Mesenteric fat pad (tissue), 1 donor: ENCODE results near the gene SPRED2. TPM values are rescaled to one million over a fixed set of nuclear protein-coding genes. Genes with fewer than 3 reads are reported as not detected.
A peak's percentile ranks its signal among the peaks of the same experiment; 100 is the strongest.

ENCODE experiments used
- DNase-seq: peaks from one replicate; pipeline ENCODE4 v3.0.0-alpha.2; 2020; ENCODE audit warnings: low spot score
- long read RNA-seq: library from polyadenylated mRNA; unstranded; transcript quantifications from one replicate; pipeline ENCODE4 v2.0.0, GENCODE V29; 2020
- total RNA-seq: library from RNA; stranded (reverse); fragmentation: NEBNext Ultra II Directional; extraction: Animal tissue kit (Norgen Biotek cat#: 25700); gene quantifications from one replicate; pipeline ENCODE4 v1.2.1, GENCODE V29; 2021
- donor health status: DM: yes; HTN: yes; CAD: no.

SPRED2 gene, protein sequence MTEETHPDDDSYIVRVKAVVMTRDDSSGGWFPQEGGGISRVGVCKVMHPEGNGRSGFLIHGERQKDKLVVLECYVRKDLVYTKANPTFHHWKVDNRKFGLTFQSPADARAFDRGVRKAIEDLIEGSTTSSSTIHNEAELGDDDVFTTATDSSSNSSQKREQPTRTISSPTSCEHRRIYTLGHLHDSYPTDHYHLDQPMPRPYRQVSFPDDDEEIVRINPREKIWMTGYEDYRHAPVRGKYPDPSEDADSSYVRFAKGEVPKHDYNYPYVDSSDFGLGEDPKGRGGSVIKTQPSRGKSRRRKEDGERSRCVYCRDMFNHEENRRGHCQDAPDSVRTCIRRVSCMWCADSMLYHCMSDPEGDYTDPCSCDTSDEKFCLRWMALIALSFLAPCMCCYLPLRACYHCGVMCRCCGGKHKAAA
- 48.7 TPM for total RNA-seq
- long read RNA-seq, partial matches to known transcripts = 0 of 42 reads
- long read RNA-seq, other reads (novel, unspliced or antisense) = 42 of 42 reads

DNA sequence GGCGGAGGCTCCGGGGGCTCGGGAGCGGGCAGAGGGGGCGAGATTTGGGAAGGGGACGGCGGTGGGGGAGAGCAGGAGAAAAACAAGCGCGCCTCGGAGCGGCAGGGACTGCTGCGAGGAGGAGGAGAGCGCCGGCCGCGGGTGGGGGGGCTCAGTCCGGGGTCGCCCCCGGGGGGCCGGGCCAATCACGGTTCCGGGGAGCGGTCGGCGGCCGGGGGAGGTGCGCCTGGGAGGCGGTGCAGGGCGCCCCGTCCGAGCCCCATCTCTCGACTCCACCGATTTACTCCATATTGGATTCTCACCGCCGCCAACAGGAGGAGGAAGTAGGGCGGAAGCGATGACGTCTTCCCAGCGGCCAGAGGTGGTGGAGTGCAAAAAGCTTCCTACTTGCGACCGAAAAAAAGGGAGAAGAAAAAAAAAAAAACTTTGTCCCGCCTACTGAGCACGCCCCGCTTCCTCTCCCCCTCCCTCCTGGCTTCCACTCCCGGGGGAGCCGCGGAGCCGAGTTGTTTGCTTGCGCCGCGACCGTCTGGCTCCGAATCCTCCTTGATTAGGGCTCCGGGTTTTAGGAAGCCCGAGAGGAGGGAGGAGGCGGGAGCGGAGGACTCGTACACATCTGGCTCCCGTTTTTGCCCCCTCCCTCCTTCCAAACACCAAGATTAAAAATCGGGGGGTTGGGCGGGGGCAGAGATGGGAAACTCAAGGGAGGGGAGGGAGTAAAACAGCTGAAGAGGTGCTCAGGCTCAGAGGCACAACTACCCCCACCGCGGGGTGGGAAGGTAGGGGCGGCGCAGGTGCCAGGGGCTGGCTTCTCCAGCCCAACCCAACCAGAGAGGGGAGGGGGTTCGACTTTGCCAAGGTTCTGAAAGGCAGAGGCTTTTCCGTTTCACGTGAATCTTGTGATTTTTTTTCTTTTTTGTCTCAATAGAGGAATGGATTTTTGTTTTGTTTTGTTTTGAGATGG lies at the start of gene SPRED2:
Gene SPRED2, minus strand, starts transcription at position 373 of the 964 bp plus-strand sequence. CDS start 612 bp downstream, outside the sequence.
- DNase-seq = peak; percentile 96

DNA sequence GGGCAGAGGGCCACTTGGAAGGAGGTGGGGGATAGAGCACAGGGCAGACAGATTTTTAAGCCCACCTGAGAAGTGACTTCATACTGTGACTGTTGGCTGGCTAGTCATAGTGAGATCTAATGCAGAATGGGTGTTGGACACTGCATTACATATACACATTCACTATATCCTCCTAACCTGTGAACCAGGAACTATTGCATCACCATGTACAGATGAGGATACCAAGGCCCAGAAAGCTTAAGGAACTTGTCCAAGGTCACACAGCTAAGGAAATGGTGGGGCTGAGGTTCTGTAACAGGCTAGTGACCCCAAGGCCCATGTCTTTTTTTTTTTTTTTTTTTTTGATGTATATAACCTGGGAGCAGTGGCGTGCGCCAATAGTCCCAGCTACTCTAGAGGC lies 49.6 kb upstream of the SPRED2 start:
- no peak for DNase-seq

DNA sequence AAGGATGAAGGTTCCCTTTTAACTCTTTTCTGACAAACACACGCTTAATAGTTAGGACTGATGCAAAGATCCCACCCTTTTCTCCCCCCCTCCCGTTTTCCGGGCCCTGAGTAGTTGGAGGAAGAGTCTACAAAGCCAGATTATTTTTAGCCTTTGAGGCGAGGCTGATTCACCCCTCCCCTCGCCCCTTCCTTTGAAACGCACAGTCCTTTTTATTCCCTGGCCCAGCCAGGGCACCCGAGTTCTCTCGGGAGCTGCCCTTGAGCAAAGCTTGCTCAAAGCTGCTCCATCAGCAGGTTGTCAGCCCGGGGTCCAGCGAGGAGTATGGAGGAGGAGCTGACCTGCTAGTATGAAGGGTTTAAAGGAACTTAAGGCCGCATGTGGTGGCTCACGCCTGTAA lies 47.1 kb upstream of the SPRED2 start:
- DNase-seq = no peak

DNA sequence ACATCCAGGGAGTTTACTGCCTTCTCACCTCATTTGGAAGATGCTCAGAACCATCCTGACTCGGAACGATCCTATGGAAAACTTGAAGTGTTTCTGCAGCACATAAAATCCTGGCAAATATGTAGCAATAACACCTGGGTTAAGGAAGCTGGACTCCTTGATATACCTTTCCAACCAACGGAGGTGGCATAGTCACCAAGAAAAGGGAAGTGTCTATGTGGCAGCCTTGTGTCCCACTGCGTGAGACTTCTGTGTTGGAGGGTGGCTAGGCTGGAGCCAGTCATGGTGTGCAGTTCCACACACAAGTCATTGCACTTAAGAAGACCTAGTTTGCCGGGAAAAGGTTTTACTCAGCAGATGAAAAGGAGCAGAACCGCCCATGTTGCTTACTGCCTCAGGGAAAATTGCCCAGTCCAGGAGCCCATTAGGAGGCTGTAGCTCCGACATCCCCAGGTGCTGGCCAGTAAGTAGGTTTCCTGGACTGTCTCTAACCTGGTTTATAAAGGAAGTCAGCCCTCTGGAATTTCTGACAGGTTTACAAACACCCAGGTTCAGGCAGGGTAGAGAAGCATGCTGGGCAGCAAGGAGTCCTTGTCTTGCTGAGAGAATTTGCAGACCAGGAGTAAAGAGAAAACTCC lies 46.2 kb upstream of the SPRED2 start:
- DNase-seq = no peak

DNA sequence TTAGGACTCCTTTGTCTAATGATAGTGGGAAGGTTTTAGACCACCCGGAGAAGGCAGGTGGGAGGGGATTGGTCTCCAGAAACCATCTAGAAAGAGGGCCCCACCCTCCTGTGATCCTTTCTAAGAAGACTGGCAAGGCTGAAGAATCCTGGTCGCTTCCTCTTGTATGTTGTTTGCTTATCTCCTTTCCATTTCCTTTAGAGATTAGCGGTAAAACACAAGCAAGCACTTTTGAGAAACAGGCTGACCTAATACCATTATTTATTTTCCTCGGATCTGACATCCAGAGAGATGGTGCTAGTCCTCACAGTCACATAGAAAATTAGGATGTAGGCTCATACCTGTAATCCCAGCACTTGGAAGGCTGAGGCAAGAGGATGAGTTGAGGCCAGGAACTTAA lies 45.2 kb upstream of the SPRED2 start:
- DNase-seq = no peak

DNA sequence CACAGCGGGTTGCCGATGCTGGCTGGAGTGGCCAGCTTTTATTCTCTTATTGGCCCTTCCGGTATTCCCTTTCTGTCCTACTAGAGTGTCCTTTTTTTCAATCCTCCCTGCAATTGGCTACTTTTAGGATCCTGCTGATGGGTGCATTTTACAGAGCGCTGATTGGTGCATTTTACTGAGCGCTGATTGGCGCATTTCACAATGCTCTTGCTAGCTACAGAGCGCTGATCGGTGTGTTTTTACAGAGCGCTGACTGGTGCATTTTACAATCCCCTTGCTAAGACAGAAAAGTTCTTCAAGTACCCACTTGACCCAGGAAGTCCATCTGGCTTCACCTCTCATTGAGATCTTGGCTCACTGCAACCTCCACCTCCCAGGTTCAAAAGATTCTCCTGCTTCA lies 44.4 kb upstream of the SPRED2 start:
- DNase-seq = no peak

DNA sequence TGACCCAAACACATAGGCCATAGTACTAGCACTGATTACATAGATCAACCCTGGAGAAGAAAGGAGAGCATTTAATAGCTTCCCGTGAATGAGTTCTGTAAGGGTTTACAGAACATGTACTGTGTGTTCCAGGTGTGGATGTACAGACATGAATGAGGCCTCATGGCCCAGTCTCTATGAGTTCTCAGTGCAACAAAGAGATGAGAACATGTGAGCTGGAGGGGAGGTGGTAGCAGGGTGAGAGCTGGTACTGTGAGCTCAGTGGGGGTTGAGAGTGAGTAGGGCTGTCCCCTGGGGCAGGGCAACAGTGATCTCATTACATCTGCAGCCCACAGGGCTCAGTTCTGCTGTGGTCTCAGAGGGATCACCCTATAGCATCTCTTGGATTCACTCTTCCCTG lies 42.6 kb upstream of the SPRED2 start:
- no peak for DNase-seq

DNA sequence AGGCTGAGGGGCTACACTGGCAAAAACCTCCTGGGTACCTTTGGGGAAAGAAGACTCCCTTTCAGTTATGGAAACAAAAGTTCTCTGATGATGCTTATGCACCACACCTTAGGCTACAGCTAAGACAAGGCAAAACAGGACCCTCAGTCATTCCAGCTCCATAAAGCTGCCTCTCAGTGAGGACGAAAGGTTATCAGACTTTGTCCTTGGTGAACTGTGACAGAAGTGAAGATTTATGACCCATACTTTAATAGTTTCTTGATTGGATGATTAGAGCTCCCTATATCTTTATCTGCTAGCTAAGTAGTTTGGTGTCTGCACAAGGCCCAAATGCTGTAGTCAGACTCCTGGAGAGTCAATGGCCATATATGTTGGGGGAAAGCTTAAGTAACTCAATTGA lies 40.6 kb upstream of the SPRED2 start:
- DNase-seq = no peak

DNA sequence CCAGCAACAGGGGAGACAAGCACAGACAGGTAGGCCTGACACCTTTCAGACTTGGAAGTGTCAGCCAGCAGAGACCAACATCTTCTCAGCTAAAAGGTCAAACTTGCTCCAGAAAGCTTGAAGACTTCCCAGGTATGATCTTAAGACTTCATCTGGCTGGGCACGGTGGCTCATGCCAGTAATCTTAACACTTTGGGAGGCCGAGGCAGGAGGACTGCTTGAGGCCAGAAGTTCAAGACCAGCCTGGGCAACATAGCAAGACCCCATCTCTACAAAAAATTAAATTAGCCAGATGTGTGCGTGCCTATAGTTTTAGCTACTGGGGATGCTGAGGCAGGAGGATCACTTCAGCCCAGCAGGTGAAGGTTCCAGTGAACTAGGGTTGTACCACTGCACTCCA lies 39.0 kb upstream of the SPRED2 start:
- DNase-seq = no peak

DNA sequence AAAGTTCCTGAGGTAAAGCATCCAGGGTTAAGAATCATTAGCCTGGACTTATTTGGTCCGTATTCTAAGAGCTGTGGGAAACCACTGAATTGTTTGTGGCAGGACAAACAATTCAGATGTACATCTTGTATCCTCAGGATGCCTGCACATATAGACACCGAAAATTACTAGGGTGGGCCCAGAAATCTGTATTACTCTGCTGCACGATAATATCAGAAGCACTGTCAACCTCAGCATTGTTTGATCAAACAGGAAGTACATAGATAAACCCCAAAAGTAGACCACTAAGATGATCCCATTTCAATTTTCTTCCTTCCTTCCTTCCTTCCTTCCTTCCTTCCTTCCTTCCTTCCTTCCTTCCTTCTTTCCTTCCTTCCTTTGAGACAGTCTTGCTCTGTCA lies 34.2 kb upstream of the SPRED2 start:
- DNase-seq = no peak

DNA sequence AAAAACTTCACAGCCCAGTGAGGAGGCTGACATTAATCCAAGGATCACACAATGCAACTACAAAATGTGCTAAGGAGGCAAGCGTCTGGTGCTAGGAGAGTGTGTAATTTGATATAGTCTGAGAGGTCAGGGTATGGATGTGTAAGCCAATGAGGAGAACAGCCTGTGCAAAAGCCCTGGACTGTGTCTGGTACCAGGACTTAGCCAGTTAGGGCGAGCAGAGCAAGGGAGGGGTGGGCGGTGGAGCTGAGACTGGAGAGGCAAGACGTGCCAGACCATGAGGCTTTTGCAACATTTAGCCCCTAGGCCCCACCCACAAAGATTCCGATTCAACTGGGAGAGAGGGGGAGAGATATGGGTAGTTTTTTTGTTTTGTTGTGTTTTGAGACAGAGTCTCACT lies 33.5 kb upstream of the SPRED2 start:
- no peak for DNase-seq

DNA sequence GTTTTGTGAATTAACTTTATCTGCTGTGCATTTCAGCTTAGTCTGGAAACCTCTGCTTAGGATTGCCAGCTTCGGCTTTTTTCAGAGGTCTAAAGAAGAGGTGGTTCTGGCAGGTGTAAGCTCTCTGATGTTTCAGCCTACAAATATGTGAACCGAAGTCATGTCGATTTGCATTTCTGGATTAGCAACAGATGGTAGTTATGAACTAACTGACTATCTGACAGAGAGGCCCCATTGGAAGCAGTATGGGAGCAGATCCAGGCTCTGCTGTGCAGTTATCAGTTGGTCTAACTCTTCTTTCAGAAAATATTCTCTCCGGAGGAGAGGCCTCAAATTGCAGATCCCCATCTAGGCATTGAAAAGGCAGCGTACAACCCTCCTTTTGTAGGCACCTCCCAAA lies 32.7 kb upstream of the SPRED2 start:
- DNase-seq = no peak

DNA sequence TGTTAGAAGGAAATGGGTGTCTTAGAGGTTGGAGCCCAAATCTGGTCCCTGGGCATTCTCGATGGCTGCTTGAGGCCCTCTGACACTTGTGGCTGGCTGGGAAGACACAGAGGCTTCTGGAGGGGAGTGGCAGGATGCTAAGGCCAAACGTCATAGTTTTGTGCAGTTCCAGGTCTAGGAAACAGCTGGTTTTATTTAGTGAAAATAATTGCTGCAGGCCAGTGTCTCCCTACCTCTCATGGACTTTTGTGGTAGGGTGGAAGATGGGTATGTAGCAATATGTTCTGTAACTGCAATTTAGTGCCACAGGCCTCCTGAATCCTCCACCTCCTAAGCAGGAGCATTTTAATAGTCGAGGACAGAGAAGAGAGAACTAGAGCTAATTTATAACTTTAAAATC lies 32.2 kb upstream of the SPRED2 start:
- no peak for DNase-seq

DNA sequence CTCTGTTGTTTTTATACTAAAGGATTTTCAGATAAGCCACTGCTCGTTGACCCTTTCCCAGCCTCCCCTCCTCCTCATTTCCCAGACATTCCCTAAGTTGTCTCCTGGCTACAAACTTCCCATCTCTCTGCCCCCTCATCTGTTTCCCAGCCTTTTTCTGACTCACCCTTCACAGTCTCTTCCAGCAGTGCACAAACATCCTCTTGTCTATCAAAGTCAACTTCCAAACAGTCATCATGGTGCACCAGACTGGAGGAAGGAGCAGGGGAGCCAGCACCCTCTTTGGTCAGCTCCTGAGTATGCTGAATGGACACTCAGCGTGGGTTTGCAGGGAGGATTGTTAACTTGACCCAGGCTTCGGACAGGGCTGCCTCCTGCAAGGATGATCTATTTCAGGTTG lies 26.6 kb upstream of the SPRED2 start:
- no peak for DNase-seq

DNA sequence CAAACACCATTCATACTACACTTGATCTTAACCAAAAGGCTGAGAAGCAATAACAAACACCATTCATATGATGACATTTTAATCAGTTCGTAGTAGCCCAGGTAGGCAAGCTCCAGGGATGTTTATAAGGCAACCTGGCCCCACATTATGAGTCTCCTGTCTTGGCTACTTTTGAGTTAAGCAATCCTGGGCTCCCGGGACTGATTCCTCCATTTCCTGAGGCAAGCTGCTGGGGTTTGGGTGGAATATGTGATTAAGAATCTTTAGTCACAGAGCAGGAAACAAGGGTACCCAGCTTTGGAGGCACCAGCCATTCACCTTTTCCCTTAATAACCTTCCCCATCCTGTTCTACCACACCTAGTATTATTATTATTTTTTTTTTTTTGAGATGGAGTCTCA lies 24.5 kb upstream of the SPRED2 start:
- no peak for DNase-seq

DNA sequence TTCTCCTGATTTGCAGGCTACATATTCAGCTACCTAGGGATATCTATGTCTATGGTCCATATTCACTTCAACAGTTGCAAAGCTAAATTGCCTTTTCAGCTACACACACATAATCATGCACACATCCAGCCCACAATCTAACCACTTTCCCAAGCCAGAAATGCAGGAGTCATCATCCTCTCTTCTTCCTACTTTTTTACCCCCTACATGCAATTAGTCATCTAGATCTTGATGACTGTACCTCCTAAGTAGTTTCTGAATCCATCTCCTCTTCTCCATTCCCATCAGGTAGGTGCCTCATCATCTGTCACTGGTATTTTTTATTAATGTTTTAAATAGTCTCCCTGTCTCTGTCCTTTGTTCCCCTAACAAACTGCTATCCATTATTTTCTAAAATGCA lies 23.7 kb upstream of the SPRED2 start:
- no peak for DNase-seq

DNA sequence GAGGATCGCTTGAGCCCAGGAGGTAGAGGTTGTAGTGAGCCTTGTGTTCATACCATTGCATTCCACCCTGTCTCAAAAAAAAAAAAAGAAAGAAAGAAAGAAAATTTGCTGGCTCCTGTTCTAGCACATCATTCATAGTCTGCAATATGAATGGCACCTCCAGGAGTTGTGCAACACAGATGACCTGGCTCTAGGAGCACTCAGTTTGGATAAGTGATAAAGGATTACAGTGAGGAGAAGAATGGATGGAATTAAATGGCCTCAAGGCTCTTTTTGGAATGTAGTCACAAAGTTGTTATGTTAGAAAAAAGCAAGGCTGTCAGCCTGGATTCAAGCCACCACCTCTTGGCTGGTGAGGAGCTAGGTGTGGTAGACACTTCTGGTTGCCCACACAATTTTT lies 21.5 kb upstream of the SPRED2 start:
- no peak for DNase-seq

DNA sequence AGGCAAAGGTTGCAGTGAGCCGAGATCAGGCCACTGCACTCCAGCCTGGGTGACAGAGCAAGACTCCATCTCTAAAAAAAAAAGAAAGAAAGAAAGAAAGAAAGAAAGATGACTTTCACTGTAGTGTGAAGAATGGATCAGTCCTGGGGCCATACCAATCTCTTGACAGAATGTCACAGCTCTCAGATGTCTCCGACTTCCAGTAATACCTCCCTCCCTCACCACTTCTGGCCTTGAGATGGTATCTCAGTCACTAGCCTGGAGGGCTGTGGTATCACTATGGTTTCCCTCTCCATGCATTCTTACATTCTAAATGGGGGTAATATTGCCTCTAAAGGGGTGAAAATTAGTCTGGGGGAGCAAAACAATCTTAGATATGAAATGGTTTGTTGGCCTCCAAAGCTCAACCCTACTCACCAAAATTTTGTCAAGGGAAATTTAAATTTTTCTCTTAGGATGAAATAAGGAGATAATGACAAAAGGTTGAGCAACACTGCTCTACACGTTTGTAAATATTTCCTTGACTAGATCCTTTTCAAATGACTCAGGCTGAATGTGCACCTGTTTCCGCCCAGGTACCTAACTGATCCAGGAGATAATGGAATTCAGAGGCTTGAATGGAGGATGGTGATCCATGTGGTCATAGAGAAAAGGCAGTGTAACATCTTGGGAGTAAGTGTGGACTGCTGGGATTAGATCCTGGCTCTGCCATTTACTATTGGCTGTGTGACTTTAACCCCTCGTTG lies 19.9 kb upstream of the SPRED2 start:
- no peak for DNase-seq

DNA sequence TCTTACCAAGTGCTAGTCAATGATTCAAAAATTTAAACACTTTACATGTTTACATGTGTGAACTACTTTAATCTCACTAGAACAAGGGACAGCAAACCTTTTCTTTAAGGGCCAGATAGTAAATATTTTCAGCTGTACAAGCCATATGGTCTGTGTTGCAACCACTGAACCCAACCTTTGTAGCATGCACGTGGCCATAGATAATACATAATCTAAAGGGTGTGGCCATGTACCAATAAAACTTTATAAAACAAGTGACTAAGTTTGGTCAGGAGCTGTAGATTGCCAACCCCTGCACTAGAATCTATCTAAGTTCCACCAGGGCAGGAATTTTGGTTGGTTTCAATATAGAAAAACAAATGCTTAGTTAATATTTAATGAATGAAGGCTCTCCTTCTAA lies 18.4 kb upstream of the SPRED2 start:
- DNase-seq = no peak

DNA sequence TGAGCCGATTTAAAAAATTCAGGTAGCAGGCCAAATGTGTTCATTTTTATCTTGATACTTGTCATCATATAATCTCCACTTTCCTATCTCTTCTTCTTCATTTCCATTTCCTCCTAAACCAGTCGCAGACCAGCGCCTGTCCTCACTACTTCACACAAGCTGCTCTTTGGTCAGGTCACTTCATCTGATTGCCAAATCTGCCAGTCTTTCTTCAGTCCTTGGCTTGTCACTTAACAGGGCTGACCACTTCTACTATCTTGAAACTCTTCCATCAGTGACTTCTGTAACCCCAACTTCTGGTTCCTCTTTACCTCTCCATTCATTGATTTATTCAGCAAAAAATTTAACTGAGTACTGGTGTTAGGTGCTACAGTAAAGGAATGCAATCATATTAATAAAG lies 18.0 kb upstream of the SPRED2 start:
- DNase-seq = no peak
